ENCODE results near the gene NOL4L. TPM values are rescaled to one million over a fixed set of nuclear protein-coding genes. Genes with fewer than 3 reads are reported as not detected.

Gene NOL4L
- total RNA-seq, 1 donor from 2014 or later = 106 TPM

DNA sequence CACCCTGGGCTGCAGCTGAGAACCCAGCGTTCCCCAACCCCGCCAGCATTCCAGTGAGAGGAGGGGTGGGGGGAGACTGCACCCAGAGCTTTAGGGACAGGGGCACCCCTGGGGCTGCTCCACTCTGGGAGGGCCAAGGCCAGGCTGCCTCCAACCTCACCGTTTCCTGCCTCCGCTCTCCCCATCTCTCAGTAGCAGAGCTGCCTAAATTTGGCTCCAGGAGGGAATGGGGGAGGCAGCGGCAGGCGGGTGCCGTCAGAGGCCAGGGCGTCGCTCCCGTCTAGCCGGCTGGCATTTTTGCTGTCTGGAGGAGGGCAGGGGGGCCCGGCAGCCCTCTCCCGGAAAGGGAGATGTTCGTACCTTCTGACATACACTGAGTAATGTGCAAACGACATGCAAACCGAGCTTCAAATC, 46.6 kb downstream of the NOL4L start:
- peaks cover 5% of the 10 kb centered on the region for H3K36me3 Mint-ChIP-seq (ENCODE audit: unreplicated experiment)
- TF ChIP-seq, protein P1, sequence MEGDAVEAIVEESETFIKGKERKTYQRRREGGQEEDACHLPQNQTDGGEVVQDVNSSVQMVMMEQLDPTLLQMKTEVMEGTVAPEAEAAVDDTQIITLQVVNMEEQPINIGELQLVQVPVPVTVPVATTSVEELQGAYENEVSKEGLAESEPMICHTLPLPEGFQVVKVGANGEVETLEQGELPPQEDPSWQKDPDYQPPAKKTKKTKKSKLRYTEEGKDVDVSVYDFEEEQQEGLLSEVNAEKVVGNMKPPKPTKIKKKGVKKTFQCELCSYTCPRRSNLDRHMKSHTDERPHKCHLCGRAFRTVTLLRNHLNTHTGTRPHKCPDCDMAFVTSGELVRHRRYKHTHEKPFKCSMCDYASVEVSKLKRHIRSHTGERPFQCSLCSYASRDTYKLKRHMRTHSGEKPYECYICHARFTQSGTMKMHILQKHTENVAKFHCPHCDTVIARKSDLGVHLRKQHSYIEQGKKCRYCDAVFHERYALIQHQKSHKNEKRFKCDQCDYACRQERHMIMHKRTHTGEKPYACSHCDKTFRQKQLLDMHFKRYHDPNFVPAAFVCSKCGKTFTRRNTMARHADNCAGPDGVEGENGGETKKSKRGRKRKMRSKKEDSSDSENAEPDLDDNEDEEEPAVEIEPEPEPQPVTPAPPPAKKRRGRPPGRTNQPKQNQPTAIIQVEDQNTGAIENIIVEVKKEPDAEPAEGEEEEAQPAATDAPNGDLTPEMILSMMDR (IDR thresholded peaks at IDR 0.05; ENCODE audit: partially characterized antibody, unreplicated experiment) = no peak
- peaks cover 34% of the 10 kb centered on the region for H3K9me3 Mint-ChIP-seq (ENCODE audit: unreplicated experiment)
- peaks cover 48% of the 10 kb centered on the region for H3K4me1 Mint-ChIP-seq (ENCODE audit: low read depth, unreplicated experiment)
- no peak overlapping the region for H3K4me3 Mint-ChIP-seq (ENCODE audit: unreplicated experiment)
- peak; percentile 46 for DNase-seq
- H3K27me3 Mint-ChIP-seq (ENCODE audit: unreplicated experiment) = peaks cover 35% of the 10 kb centered on the region
- H3K27ac Mint-ChIP-seq (ENCODE audit: unreplicated experiment) = peak overlapping the region; percentile 30

DNA sequence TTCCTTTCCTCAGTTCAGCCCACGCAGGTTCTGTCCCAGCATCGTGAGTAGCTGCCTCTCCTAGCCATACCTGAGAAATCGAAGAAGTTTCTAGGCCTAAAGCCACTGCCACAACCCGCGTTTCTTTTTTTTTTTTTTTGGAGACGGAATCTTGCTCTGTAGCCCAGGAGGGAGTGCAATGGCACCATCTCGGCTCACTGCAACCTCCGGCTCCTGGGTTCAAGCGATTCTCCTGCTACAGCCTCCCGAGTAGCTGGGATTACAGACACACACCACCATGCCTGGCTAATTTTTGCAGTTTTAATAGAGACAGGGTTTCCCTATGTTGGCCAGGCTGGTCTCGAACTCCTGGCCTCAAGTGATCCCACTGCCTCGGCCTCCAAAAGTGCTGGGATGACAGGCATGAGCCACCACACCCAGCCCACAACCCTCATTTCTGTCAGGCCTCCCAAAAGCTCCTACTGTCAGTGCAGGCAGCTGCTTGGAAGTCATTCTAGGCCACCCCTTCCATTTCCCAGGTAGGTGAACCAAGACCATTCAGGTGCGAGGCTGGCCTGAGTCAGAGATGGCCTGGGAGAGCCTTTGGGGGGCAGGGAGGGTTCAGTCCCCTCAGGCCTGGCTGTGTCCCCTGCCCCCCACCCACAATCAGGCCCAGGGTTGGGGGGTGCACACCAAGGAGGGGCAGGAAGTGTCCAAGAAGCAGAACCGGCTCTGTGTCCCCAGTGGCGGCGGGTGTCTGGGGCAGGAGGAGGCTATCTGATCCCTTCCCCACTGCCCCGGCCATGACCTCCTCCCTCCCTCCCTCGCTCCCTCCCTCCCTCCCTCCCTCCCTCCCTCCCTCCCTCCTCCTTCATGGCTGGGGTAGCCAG, 47.2 kb downstream of the NOL4L start:
- Mint-ChIP-seq H3K4me1 (ENCODE audit: low read depth, unreplicated experiment) (peaks cover 46% of the 10 kb centered on the region), H3K9me3 (ENCODE audit: unreplicated experiment) (peaks cover 34% of the 10 kb centered on the region), H3K36me3 (ENCODE audit: unreplicated experiment) (peaks cover 5% of the 10 kb centered on the region), H3K27ac (ENCODE audit: unreplicated experiment) (peak overlapping the region; percentile 92), H3K27me3 (ENCODE audit: unreplicated experiment) (peaks cover 35% of the 10 kb centered on the region), H3K4me3 (ENCODE audit: unreplicated experiment) (peak overlapping the region; percentile 92)
- TF ChIP-seq, protein P1 (IDR thresholded peaks at IDR 0.05; ENCODE audit: partially characterized antibody, unreplicated experiment) = peak; percentile 15
- DNase-seq = peak; percentile 73

DNA sequence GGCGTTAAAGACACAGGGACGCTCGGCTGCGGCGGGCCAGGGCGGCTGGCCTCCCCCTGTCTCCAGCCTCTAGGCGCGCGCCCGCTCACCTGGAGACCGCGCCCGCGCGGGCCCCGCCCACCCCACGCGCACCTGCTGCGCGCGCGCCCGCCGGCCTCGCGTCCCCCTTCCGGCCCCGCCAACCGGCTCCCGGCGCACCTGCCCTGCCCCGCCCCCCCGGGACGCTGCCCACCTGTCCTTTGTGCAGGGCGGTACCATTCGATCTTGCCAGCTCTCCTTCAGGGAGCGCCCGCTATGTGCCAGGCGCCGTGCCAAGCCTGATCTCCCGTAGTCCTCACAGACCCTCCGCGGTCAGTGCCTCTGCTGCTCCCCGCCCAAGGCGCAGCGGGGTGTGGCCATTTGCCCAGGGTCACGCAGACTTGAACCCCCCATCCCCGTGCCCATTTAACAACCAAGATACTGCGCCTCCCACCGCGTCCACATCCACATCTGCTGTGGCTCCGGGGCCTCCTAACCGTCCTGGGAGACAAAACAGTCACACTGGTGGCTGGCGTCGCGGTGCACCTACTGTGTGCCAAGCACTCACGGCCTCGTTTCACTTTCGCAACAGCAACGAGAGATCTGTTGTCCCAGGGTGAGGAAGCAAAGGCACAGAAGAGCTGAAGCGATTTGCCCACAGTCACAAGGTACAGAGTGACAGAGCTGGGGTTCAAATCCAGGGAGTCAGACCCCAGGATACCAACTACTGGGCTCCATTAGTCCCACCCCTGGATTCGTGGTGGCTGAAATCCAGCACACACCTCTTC, 48.1 kb downstream of the NOL4L start:
- peaks cover 42% of the 10 kb centered on the region for H3K4me1 Mint-ChIP-seq (ENCODE audit: low read depth, unreplicated experiment)
- peaks cover 35% of the 10 kb centered on the region for H3K27me3 Mint-ChIP-seq (ENCODE audit: unreplicated experiment)
- H3K9me3 Mint-ChIP-seq (ENCODE audit: unreplicated experiment) = peaks cover 32% of the 10 kb centered on the region
- peaks cover 5% of the 10 kb centered on the region for H3K36me3 Mint-ChIP-seq (ENCODE audit: unreplicated experiment)
- peak; percentile 58 for DNase-seq
- H3K4me3 Mint-ChIP-seq (ENCODE audit: unreplicated experiment) = peak overlapping the region; percentile 92
- peak overlapping the region; percentile 92 for H3K27ac Mint-ChIP-seq (ENCODE audit: unreplicated experiment)
- TF ChIP-seq, protein P1 (IDR thresholded peaks at IDR 0.05; ENCODE audit: partially characterized antibody, unreplicated experiment) = no peak

DNA sequence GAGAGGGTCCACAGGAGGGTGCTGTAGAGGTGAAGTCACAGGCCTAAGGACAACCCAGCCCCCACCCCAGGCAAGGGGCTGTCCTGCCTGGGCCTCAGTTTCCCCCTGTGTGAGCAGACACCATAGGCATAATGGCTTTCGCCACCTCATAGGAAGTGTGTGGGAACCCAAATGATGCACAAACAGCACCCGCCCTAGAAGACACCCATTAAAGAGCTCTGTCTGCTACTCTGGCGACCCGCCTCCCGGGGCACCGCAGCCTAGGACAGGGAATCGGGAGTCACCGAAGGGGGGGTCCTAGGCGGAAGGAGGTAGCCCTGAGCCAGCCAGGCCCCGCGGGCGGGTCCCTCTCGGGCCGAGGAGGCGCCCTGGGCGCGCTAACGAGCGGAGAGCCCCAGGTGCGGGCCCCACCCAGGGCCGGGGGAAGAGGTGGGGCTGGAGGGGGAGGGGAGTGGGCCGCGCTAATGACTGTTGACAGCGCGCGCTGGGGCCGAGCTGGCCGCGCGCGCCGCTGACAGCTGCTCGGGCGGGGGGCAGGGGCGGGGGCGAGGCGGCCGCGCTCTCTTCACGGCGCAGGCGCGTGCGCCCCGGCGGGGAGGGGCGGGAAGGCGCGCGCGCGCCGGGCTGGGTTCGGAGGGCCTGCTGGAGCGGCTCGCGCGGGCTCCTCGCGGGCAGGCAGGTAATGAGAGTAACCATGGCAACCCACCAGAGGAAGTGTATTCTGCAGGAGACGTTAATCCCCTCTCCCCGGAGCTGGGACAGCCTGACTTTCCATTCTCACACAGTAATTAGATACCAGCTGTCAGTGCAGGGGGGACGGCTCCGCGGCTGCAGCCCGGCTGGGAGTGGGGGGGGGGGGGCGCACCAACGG, 48.9 kb downstream of the NOL4L start:
- H3K9me3 Mint-ChIP-seq (ENCODE audit: unreplicated experiment) = peaks cover 24% of the 10 kb centered on the region
- H3K27ac Mint-ChIP-seq (ENCODE audit: unreplicated experiment) = no peak overlapping the region
- H3K4me1 Mint-ChIP-seq (ENCODE audit: low read depth, unreplicated experiment) = peaks cover 41% of the 10 kb centered on the region
- TF ChIP-seq, protein P1 (IDR thresholded peaks at IDR 0.05; ENCODE audit: partially characterized antibody, unreplicated experiment) = no peak
- H3K4me3 Mint-ChIP-seq (ENCODE audit: unreplicated experiment) = peak overlapping the region; percentile 57
- DNase-seq = peak; percentile 89
- H3K36me3 Mint-ChIP-seq (ENCODE audit: unreplicated experiment) = peaks cover 5% of the 10 kb centered on the region
- H3K27me3 Mint-ChIP-seq (ENCODE audit: unreplicated experiment) = peaks cover 29% of the 10 kb centered on the region
